ENCODE measurements around the gene TMIGD3.
A peak's percentile ranks its signal among the peaks of the same experiment; 100 is the strongest.

Gene TMIGD3

GRCh38 chr1:111507411-111508201 lies 4.2 kb upstream of the TMIGD3 start:
- no peak for DNase-seq

DNA sequence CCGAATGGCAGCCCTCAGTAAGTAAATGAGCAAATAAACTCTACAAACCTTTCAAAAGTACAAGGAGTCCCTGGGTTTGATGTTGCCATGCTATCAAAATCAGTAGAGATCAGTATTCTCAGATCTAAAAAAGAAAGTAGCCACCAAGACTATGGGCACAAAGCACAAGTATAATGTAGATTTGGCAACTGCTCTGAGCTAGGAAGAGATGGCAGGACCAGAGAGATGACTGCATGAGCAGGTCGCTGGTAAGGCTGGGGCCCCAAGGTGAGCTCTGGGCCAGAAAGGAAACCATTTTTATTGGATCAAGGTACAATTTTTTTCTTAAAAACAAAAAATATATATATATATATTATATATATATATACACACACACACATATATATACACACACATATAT lies 3.1 kb upstream of the TMIGD3 start:
- DNase-seq, result no peak

DNA sequence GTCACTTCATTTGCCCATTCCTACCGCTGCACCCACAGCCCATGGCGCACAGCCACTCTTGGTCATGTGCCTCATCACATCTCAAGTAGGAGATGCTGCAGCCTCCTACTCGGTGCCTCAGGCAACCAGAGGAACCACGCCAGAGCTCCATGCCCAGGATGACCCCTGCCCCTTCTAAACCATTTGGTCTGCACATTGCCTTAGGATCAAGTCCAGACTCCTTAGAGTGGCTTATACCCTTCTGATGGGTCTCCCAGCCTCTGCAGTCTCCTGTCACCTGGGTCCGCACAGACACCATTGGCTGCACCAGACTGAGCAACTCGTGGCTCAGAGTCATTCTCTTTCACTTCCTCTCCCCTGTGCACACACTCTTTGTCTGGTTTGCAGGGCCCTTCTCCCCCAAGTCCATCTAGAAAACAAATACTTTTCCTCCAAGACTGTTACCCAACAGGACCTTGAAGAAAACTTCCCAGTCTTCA lies 2.2 kb upstream of the TMIGD3 start:
- no peak for DNase-seq

DNA sequence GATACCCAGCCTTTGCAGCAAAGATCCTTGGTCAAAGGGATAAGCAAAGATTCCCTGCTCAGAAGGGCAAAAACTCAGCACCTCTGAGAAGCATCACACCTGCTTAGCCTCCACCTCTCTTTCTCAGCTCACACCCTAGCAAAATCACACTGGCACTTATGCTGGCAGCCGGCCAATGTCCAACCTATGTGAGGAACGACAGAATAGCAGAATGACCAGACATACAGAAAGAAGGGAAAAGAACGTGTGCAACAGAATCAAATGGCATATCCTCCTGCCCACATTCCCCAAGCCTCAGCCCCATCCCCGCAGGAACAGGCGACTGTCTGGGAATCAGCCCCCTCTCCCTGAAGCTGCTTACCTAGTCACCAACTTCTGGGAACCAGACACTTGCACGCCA lies 664 bp upstream of the TMIGD3 start:
- no peak for DNase-seq

DNA sequence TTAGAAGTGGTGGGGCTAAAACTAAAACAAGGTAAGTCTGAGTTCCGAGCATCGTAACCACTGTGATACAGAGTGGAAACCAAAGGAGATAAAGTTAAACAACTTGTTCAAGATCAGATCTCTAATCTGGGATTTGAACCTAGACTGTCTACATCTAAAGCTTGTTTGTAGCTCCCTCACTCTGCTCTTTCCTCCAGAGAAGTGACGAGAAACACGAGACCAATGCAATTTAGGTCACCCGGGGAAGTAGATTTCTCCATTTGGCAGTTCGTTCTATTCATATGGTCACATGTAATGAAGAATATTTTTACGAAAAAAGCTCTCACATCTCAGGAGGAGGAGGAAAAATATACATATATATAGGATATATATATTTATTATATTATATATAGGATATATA lies 1.8 kb downstream of the TMIGD3 start:
- DNase-seq, result no peak

GRCh38 chr1:111499026-111499785 lies 4.2 kb downstream of the TMIGD3 start:
- DNase-seq, result no peak

DNA sequence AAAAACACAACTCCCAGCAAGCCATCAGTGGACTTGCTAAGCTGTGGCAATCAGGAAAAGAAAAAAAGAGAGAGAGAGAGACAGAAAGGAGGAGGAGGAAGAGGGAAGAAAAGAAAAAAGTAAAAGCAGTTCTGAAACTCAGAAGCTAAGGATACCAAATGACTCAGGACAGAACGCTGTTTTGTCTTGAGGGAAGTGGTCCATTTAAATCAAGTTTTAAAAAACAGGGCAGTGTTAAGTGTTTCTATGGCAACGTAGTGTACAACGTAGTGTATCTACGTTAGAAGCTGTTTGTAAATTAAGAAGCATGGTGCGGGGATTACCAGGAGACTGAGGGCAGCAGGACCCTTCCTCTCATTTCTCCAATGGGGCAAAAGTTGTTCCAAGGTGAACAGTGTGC lies 5.8 kb downstream of the TMIGD3 start:
- DNase-seq, result no peak

- DNase-seq, result no peak
Measured at GRCh38 chr1:111496398-111496797, 7.0 kb downstream of the TMIGD3 start.

DNA sequence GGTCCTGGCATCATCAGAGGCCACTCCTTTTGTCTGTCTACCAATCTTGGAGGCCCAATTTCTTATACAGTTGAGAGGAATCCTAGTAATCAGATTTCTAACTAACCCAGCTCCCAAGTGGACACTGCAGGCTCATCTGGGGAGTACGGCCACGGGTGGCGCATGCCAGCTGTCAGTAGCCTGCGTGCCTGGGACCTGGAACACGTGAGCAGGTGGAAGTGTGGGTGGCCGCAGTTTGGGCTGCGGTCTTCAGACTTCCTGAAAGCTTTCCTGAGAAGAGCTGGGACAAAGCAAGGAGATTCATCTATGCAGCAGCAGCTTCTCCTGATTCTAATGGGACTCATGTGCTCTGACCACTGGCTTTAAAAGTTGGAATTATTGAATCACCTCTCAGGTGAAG lies 12.4 kb downstream of the TMIGD3 start:
- no peak for DNase-seq

- no peak for DNase-seq
Measured at GRCh38 chr1:111490220-111490619, 13.2 kb downstream of the TMIGD3 start.

DNA sequence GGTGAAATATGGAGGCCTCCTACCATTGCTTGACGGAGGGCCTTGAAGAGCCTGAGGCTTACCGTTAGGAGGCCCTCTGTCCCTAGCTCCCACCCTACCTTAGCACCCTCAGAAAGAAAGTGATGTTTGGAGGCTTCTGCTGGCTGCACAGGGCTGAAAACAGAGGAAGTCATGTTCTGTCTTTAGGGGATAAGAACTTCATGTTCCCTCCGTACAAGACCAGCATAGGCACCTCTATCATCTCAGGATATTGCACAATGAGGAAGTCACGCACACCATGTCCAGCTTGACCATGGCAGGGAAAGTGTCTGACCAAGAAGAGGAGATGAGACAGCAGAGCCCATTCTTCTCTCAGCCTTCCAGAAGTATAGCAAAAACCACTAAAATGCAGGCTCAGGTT lies 13.8 kb downstream of the TMIGD3 start:
- no peak for DNase-seq

DNA sequence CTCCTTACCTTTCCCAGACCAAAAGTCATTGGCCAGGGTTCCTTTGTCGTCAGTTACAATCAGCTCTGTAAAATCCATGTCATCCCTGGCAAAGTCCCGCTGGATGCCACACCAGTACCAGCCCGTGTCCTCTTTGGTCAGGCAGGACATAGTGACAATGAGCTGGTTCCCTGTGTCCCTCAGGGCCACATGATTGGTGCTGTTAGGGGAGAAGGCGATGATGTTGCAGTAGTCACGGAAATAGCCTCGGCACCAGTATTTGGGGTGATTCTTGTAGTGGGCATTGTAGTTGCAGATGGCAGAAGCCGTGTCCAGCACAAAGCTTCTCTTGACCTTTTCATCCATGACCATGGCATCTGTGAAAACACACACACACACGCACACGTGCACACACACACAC lies 14.8 kb downstream of the TMIGD3 start:
- no peak for DNase-seq

DNA sequence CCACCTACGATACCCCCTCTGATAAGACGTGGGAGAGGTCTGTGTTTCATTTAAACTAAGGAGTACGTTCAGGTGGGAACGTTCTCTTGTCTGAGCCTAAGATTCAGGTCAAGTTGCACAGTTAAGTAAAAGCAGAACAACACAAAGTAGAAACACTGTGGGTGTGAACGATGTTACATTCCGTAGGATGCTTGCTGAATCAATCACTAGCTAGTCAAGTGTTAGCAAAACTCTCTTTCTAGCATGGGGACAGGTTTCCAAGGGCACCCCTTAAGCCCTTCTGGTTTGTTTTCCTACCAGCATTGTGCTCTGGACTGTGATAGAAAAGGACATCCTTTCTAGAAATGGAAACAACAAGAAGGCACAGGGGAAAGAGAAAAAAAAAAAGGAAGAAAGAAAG lies 16.3 kb downstream of the TMIGD3 start:
- no peak for DNase-seq

GRCh38 chr1:111486431-111486830 lies 17.0 kb downstream of the TMIGD3 start:
- DNase-seq, result no peak

DNA sequence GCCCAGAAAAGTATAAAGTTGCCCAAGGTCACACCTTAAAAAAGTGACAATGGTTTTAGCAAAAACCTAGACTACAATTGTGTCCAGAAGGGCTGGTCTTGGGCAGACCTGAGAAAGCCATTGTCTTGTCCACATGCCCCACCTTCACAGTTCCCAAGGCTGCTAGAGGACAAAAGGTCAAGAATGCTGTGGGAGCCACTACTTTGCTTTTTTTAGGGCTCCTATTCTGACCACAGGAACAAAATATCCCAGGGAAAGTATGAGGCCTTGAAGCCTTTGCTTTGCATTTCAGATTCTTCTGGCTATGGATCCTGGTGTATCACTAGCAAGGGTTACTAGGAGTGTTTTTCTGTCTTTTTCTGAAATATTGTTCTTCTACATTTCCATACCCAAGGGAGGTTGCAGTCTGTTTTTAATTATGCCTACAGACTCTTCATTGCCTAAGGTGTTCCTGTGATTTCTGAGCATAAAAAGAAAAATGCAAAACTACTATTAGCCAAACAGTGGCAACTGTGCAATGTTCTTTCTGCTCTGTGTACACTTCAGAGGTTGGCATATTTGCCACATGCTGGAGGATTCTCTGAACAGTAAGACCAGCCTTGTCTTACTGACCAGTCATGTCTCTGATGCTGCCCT lies 18.9 kb downstream of the TMIGD3 start:
- DNase-seq, result no peak

DNA sequence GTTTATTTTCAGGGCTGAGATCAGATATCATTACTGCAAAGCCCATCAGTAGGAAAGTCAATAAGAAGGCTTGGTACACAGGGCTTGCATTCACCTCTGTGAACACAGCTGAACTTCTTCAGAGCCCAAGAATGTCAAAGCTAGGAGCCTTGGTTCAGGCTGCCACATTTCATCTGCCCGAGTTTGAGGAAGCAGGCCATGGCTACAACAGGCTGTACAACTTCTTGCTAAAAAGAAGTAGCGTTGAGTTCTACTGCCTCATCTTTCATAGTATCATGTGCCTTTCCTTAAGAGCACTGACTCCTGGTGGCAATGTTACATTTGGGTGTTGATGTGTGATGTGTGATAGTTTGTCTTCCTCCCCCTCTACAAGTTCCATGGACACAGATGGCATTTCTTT lies 19.6 kb downstream of the TMIGD3 start:
- no peak for DNase-seq

- no peak for DNase-seq
Measured at GRCh38 chr1:111483166-111483565, 20.3 kb downstream of the TMIGD3 start.

GRCh38 chr1:111481387-111482221 lies 21.8 kb downstream of the TMIGD3 start:
- DNase-seq, result peak; percentile 78

DNA sequence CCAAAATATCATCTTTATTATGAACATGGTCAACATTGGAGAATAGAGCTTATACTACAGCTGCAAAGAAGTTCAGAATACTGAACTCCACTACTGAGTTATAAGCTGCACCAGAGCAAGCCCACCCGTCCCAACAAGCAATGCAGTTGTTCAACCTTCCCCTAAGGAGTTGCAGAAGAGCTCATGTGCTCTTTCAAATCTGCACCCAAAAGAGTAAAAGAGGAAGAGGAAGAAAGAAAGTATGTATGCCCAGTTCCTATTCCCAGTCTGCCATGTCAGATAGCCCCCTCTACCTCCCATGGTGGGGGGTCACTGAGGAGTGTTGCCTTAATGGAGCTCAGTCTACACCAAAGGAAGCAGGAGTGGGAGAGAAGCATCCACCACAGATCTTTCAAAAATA lies 22.8 kb downstream of the TMIGD3 start:
- no peak for DNase-seq

DNA sequence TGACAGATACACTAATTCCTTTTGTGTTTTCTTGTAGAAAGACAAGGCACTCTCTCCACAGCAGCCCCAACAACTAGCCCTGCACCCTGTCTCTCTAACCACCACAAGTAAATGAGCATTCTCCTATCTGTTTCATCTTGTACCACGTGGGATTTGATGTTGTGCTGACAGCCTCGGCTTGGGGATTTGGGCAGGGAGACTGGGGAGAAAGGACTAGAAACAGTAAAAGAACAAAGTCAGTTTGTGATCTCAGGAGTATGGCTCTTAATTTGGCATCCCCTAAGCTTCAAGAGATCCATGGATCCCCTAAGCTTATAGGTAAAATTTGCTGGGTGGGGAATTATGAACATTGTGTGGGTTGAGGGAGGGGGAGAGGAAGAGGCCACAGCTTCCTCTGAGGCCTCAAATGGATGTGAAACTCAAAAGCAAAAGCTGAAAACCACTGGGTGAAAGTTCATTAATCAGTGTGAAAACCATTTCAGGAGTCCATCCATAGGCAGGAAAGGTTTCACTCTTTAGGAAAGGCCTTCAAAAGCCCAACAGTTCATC lies 26.6 kb downstream of the TMIGD3 start:
- no peak for DNase-seq

- DNase-seq, result no peak
Measured at GRCh38 chr1:111476214-111476613, 27.2 kb downstream of the TMIGD3 start.

- DNase-seq, result no peak
Measured at GRCh38 chr1:111475701-111476100, 27.7 kb downstream of the TMIGD3 start.

DNA sequence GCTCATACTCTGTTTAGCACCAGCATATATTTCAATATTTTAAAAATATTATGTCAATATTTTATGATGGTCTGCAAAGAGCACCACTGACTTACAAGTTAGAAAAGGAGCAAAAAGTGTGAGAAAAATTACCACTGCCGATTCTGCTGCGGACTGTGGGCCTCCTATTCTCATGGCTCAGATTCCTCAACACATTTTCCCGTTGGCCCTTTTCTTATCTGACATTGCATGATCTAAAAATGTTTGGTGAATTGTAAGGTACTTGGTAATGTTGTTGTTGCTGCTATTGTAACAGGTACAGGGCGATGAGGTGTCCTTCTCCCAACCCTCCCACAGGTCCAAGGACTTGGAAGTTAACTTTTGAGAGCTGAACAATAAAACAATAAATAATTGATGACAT lies 28.9 kb downstream of the TMIGD3 start:
- no peak for DNase-seq
